Fibroblast of lung (primary cell): Measurements from ENCODE around the gene ZFPM1. TPM values are rescaled to one million over a fixed set of nuclear protein-coding genes. Genes with fewer than 3 reads are reported as not detected.
"Not testable (repeated sequence)": the region's sequence is repeated elsewhere in the genome, so short reads cannot be mapped to it uniquely, and the experiment has no call there.

ENCODE experiments used
- DNase-seq, 2 donors: peaks; one replicate each; pipeline versions ENCODE4 v3.0.0 to v3.0.0-alpha.2; 2010; ENCODE audit warnings: low read depth in 2 of 2
- H2AFZ ChIP-seq: 2 replicates; pipeline ENCODE4 v1.5.1; 2012; ENCODE audit warnings: low read length, control low read depth, inconsistent platforms
- H3K27ac ChIP-seq: 2 replicates; pipeline ENCODE4 v1.5.1; 2011; ENCODE audit warnings: low read length, control low read depth; ENCODE audit not compliant: insufficient read depth
- H3K27me3 ChIP-seq: 2 replicates; pipeline ENCODE4 v1.5.1; 2011; ENCODE audit warnings: mild to moderate bottlenecking, low read length; ENCODE audit not compliant: control insufficient read depth, insufficient read depth
- H3K36me3 ChIP-seq: 2 replicates; pipeline ENCODE4 v1.5.1; 2011; ENCODE audit warnings: low read length; ENCODE audit not compliant: control insufficient read depth, insufficient read depth
- H3K4me1 ChIP-seq: 2 replicates; pipeline ENCODE4 v1.5.1; 2011; ENCODE audit warnings: low read length; ENCODE audit not compliant: control insufficient read depth, insufficient read depth; ENCODE audit errors: extremely low read depth
- H3K4me2 ChIP-seq: 2 replicates; pipeline ENCODE4 v1.5.1; 2011; ENCODE audit warnings: low read length, control low read depth; ENCODE audit not compliant: insufficient read depth; ENCODE audit errors: extremely low read depth
- H3K4me3 ChIP-seq, 4 experiments: fragments of 200-600 bp in 1 of 4; sonication (generic) in 1 of 4; replicated peaks in 1 of 4; 2 replicates each; pipeline ENCODE4 v1.5.1; 2011 to 2016; ENCODE audit warnings: low read length in 4 of 4, low read depth in 3 of 4, mild to moderate bottlenecking in 3 of 4, control low read depth in 2 of 4, inconsistent platforms in 1 of 4, mixed read lengths in 1 of 4; ENCODE audit not compliant: insufficient read depth in 1 of 4; ENCODE audit errors: control extremely low read depth in 1 of 4
- H3K79me2 ChIP-seq: 2 replicates; pipeline ENCODE4 v1.5.1; 2012; ENCODE audit warnings: mild to moderate bottlenecking, low read length, inconsistent platforms; ENCODE audit not compliant: control insufficient read depth, insufficient read depth
- H3K9ac ChIP-seq: 2 replicates; pipeline ENCODE4 v1.5.1; 2011; ENCODE audit warnings: mild to moderate bottlenecking, low read length, control low read depth; ENCODE audit not compliant: insufficient read depth
- H3K9me3 ChIP-seq: 2 replicates; pipeline ENCODE4 v1.5.1; 2012; ENCODE audit warnings: low read depth, low read length; ENCODE audit not compliant: control insufficient read depth, insufficient read depth
- H4K20me1 ChIP-seq: 2 replicates; pipeline ENCODE4 v1.5.1; 2011; ENCODE audit warnings: low read length; ENCODE audit not compliant: control insufficient read depth, insufficient read depth; ENCODE audit errors: extremely low read depth
- EZH2 ChIP-seq: IDR thresholded peaks from 2 replicates; pipeline ENCODE4 v1.5.1; 2012; ENCODE audit warnings: low read length, control low read depth, mild to moderate bottlenecking; ENCODE audit errors: missing control alignments
- polyA plus RNA-seq, 2 donors: library from polyadenylated mRNA; depleted of rRNA in 1 of 2; stranded (reverse) in 1 of 2; unstranded in 1 of 2; fragments of >200 nt; gene quantifications; 2 replicates each; pipeline ENCODE4 v1.2.1, GENCODE V29; 2011 to 2012; ENCODE audit warnings: missing spikeins in 1 of 2
- total RNA-seq: library from RNA; depleted of rRNA; stranded (reverse); fragments of >200 nt; gene quantifications from 2 replicates; pipeline ENCODE4 v1.2.1, GENCODE V29; 2014
- TF ChIP-seq, protein P1 (sequence below), 2 donors: IDR thresholded peaks in 1 of 2; conservative IDR thresholded peaks in 1 of 2; 1 replicate in 1 of 2; 2 replicates in 1 of 2; pipeline ENCODE4 v1.5.1; 2011 to 2012; ENCODE audit warnings: low read length in 2 of 2, control low read depth in 1 of 2, inconsistent platforms in 1 of 2, low read depth in 1 of 2, mild to moderate bottlenecking in 1 of 2

Gene ZFPM1
- total and polyA plus RNA-seq, 2 donors (not counting 1 experiment from before 2014, with no cell fraction given), result 0.27 to 1.7 TPM

DNA sequence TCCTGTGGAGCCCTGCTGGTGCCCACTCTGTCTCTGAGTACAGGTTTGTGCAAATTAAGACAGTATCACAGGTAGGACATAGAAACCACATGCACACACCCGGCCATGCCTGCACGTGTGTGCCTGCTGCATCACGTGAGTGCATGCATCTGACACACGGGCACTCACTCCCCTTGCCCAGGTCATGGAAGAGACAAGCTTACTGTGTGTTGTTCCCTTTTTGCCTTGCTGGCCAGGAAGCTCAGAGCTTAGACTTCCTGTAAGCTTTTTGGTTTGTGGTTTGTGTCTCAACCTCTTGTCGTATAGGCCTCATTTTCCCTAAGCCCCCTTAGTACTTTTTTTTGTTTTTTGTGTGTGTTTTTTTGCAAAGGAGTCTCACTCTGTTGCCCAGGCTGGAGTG, 45.3 kb upstream of the ZFPM1 start:
- DNase-seq, result no peak
- H3K4me3 ChIP-seq, result no peak overlapping the region
- H3K4me1 ChIP-seq, result peaks cover 6% of the 10 kb centered on the region
- H3K27me3 ChIP-seq, result no peaks in the 10 kb centered on the region
- no peak overlapping the region for H2AFZ ChIP-seq
- H3K27ac ChIP-seq, result no peak overlapping the region
- no peaks in the 10 kb centered on the region for H3K36me3 ChIP-seq
- H4K20me1 ChIP-seq, result no peaks in the 10 kb centered on the region
- TF ChIP-seq, protein P1, sequence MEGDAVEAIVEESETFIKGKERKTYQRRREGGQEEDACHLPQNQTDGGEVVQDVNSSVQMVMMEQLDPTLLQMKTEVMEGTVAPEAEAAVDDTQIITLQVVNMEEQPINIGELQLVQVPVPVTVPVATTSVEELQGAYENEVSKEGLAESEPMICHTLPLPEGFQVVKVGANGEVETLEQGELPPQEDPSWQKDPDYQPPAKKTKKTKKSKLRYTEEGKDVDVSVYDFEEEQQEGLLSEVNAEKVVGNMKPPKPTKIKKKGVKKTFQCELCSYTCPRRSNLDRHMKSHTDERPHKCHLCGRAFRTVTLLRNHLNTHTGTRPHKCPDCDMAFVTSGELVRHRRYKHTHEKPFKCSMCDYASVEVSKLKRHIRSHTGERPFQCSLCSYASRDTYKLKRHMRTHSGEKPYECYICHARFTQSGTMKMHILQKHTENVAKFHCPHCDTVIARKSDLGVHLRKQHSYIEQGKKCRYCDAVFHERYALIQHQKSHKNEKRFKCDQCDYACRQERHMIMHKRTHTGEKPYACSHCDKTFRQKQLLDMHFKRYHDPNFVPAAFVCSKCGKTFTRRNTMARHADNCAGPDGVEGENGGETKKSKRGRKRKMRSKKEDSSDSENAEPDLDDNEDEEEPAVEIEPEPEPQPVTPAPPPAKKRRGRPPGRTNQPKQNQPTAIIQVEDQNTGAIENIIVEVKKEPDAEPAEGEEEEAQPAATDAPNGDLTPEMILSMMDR (conservative IDR thresholded peaks at IDR 0.05 in 1 of 2, IDR thresholded peaks at IDR 0.05 in 1 of 2; ENCODE audit: low read depth in 1 of 2, low read length in 2 of 2), result no peak
- no peak for TF ChIP-seq EZH2
- H3K9ac ChIP-seq, result no peak overlapping the region
- no peak overlapping the region for H3K4me2 ChIP-seq
- no peaks in the 10 kb centered on the region for H3K79me2 ChIP-seq
- no peaks in the 10 kb centered on the region for H3K9me3 ChIP-seq

DNA sequence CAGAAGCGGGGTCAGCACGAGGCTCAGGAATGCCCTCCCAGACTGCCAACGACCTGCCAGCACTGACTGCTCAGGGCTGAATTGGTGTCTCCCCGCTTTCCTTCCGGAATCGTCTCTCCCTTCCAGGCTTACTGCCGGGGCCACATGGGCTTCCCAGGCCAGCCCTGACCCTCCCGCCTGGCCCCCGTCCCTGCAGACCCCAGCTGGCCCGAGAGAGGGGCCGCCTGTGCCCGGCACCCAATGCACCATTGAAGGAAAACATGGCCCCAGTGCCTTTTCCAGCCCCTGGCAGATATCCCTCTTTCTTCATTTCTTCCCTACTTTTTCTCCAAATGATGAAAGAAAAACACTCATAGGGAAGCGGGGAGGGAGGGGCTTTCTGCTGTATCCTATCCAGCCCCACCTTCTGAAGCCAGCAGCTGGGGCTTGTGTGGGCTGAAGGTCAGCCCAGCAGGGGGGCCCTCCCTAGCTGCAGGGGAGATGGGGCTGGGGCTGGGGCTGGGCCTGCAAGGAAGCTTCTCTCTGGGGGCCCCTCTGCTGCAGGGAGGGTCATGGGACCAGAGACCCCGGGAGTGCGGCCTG, 44.4 kb upstream of the ZFPM1 start:
- H3K4me1 ChIP-seq, result peaks cover 6% of the 10 kb centered on the region
- no peak overlapping the region for H3K4me3 ChIP-seq
- H3K9ac ChIP-seq, result no peak overlapping the region
- no peaks in the 10 kb centered on the region for H3K79me2 ChIP-seq
- H3K27me3 ChIP-seq, result no peaks in the 10 kb centered on the region
- H3K27ac ChIP-seq, result no peak overlapping the region
- no peak overlapping the region for H2AFZ ChIP-seq
- no peaks in the 10 kb centered on the region for H3K9me3 ChIP-seq
- TF ChIP-seq, protein P1 (conservative IDR thresholded peaks at IDR 0.05 in 1 of 2, IDR thresholded peaks at IDR 0.05 in 1 of 2; ENCODE audit: low read depth in 1 of 2, low read length in 2 of 2), result no peak
- TF ChIP-seq EZH2, result no peak
- H3K36me3 ChIP-seq, result no peaks in the 10 kb centered on the region
- no peaks in the 10 kb centered on the region for H4K20me1 ChIP-seq
- H3K4me2 ChIP-seq, result no peak overlapping the region
- no peak for DNase-seq

DNA sequence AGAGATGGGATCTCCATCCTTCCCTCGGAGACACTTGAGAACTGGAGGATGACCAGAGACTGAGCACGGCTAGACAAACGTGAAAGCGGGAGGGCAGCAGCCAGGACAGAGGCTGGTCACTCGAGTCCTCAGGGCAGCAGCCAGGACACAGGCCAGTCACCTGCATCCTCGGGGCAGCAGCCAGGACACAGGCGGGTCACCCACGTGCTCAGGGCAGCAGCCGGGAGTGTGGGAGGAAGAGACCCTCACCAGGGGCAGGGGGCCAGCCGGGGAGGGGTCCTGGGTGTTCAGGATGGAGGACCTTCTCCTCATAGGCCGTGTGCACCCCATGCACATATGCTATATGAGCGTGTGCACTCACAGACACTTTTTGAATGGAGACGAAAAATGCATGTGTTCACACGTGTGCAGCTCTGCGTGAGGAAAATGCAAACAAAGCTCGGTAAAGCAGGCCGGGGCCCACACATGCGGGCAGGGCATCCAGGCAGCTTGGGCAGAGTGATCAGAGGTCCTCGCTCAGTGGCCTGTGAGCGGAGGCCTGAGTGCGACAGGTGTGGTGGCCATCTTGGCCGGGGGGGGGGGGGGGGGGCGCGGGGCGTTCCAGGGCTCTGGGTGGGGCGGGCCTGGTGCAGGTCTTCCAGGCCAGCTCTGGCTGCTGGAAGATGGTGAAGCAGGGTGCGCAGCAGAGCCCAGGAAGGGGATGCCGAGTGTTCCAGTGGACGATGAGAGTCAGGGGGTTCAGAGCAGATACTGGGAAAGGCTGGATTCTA, 43.6 kb upstream of the ZFPM1 start:
- DNase-seq, result no peak
- no peaks in the 10 kb centered on the region for H3K27me3 ChIP-seq
- H3K4me3 ChIP-seq, result no peak overlapping the region
- TF ChIP-seq, protein P1 (conservative IDR thresholded peaks at IDR 0.05 in 1 of 2, IDR thresholded peaks at IDR 0.05 in 1 of 2; ENCODE audit: low read depth in 1 of 2, low read length in 2 of 2), result no peak
- TF ChIP-seq EZH2, result no peak
- no peaks in the 10 kb centered on the region for H3K36me3 ChIP-seq
- H3K9me3 ChIP-seq, result no peaks in the 10 kb centered on the region
- no peak overlapping the region for H2AFZ ChIP-seq
- peaks cover 6% of the 10 kb centered on the region for H3K4me1 ChIP-seq
- no peaks in the 10 kb centered on the region for H3K79me2 ChIP-seq
- no peak overlapping the region for H3K4me2 ChIP-seq
- H4K20me1 ChIP-seq, result no peaks in the 10 kb centered on the region
- no peak overlapping the region for H3K27ac ChIP-seq
- no peak overlapping the region for H3K9ac ChIP-seq

DNA sequence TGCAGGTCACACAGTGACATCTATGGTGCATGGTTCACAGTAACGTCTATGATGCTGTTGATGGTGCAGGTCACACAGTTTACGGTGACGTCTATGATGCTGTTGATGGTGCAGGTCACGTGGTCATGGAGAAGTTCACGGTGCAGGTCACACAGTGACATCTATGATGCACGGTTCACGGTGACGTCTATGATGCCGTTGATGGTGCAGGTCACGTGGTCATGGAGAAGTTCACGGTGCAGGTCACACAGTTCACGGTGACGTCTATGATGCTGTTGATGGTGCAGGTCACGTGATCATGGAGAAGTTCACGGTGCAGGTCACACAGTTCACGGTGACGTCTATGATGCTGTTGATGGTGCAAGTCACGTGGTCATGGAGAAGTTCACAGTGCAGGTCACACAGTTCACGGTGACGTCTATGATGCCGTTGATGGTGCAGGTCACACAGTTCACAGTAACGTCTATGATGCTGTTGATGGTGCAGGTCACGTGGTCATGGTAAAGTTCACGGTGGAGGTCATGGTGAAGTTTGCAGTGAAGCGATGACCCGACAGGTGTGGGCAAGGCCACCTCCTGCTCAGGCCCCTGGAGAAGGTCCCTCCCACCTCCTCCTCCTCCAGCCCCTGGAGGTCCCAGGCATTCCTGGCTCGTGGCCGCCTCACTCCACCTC, 42.6 kb upstream of the ZFPM1 start:
- not testable (repeated sequence) for H2AFZ ChIP-seq, H3K9ac ChIP-seq, H3K27ac ChIP-seq, H3K4me1 ChIP-seq, H3K9me3 ChIP-seq, H3K4me3 ChIP-seq, H3K36me3 ChIP-seq, DNase-seq, H3K27me3 ChIP-seq, H3K4me2 ChIP-seq, H4K20me1 ChIP-seq, H3K79me2 ChIP-seq
